CD4-positive, alpha-beta T cell treated with Interleukin-17A for 1 hour (primary cell): ENCODE measurements around the gene RASA3.

Source experiments
- DNase-seq: peaks from one replicate; pipeline ENCODE4 v3.0.0-alpha.2; 2020

The RASA3 gene

GRCh38 chr13:114048443-114048842 is 84.0 kb downstream of the RASA3 start:
- no peak for DNase-seq

GRCh38 chr13:114047358-114047881 is 85.0 kb downstream of the RASA3 start:
- DNase-seq = no peak

GRCh38 chr13:114046431-114046975 is 85.9 kb downstream of the RASA3 start:
- DNase-seq = no peak

- DNase-seq = no peak
Measured at GRCh38 chr13:114045113-114045735, 87.2 kb downstream of the RASA3 start.

- DNase-seq = no peak
Measured at GRCh38 chr13:114044486-114044885, 87.9 kb downstream of the RASA3 start.

GRCh38 chr13:114043421-114044053 is 88.9 kb downstream of the RASA3 start:
- DNase-seq = no peak

GRCh38 chr13:114042066-114042815 is 90.2 kb downstream of the RASA3 start:
- DNase-seq = no peak

GRCh38 chr13:114041493-114041892 is 90.9 kb downstream of the RASA3 start:
- no peak for DNase-seq

- no peak for DNase-seq
Measured at GRCh38 chr13:114039471-114040141, 92.8 kb downstream of the RASA3 start.

- DNase-seq = no peak
Measured at GRCh38 chr13:114038900-114039299, 93.5 kb downstream of the RASA3 start.

- DNase-seq = no peak
Measured at GRCh38 chr13:114038211-114038613, 94.2 kb downstream of the RASA3 start.

- DNase-seq = no peak
Measured at GRCh38 chr13:114037674-114038073, 94.7 kb downstream of the RASA3 start.

- DNase-seq = no peak
Measured at GRCh38 chr13:114035583-114036531, 96.6 kb downstream of the RASA3 start.

- no peak for DNase-seq
Measured at GRCh38 chr13:114035186-114035582, 97.2 kb downstream of the RASA3 start.

GRCh38 chr13:114034481-114034891 is 97.9 kb downstream of the RASA3 start:
- DNase-seq = no peak

GRCh38 chr13:114033541-114034315 is 98.7 kb downstream of the RASA3 start:
- no peak for DNase-seq

GRCh38 chr13:114032126-114032799 is 100.2 kb downstream of the RASA3 start:
- no peak for DNase-seq

GRCh38 chr13:114031631-114032030 is 100.8 kb downstream of the RASA3 start:
- DNase-seq = no peak

- no peak for DNase-seq
Measured at GRCh38 chr13:114030666-114031610, 101.5 kb downstream of the RASA3 start.
